K562 (cell line): ENCODE results near the gene SMG7. TPM values are rescaled to one million over a fixed set of nuclear protein-coding genes. Genes with fewer than 3 reads are reported as not detected.

Experiments
- FOXA1 ChIP-seq: fragments of 450-650 bp; IDR thresholded peaks from 2 replicates; pipeline ENCODE4 v1.6.1; 2016; ENCODE audit warnings: mild to moderate bottlenecking, borderline replicate concordance
- MGA ChIP-seq: fragments of 450-650 bp; IDR thresholded peaks from 2 replicates; pipeline ENCODE4 v1.6.1; 2016; ENCODE audit warnings: mild to moderate bottlenecking, moderate library complexity
- TSHZ1 ChIP-seq: fragments of 250-450 bp; sonication (Bioruptor Pico); IDR thresholded peaks from 2 replicates; pipeline ENCODE4 v1.4.0; 2020; ENCODE audit warnings: mild to moderate bottlenecking, moderate library complexity
- polyA plus RNA-seq, 8 experiments: library from polyadenylated mRNA; depleted of rRNA in 4 of 8; stranded (reverse) in 5 of 8; unstranded in 3 of 8; fragments of >200 nt; fragmentation: Nextera tagmentation in 2 of 8; fragmentation: Illumina TruSeq in 1 of 8; extraction: Ambion mirVana in 2 of 8; extraction: Trizol in 1 of 8; gene quantifications; 2 replicates each; pipeline versions ENCODE4 v1.2.1 to v1.2.3, GENCODE V29; 2011 to 2014; ENCODE audit warnings: inconsistent platforms in 1 of 8, missing spikeins in 1 of 8
- total RNA-seq, 7 experiments: library from RNA; depleted of rRNA in 6 of 7; stranded (reverse); fragments of >200 nt in 6 of 7; fragmentation: Illumina TruSeq in 2 of 7; extraction: Trizol in 2 of 7; gene quantifications; 2 replicates each; pipeline versions ENCODE4 v1.2.1 to v1.2.3, GENCODE V29; 2011 to 2021; ENCODE audit warnings: low replicate concordance in 1 of 7

SMG7 gene
- total and polyA plus RNA-seq, 9 of the 15 experiments (the other 6 are each of a cell fraction or from before 2014, with no cell fraction given): 12.4 to 74.6 (median 29.0) TPM

GRCh38 chr1:183568176-183569021 lies 96.1 kb downstream of the SMG7 start (continued):
- TF ChIP-seq MGA: peak; percentile 19; the same call in 1 of the 2 replicates
- no peak for TF ChIP-seq FOXA1
- no peak for TF ChIP-seq TSHZ1 (CRISPR knock-in tag)
